ENCODE data around the gene BMP15.

BMP15 gene

DNA sequence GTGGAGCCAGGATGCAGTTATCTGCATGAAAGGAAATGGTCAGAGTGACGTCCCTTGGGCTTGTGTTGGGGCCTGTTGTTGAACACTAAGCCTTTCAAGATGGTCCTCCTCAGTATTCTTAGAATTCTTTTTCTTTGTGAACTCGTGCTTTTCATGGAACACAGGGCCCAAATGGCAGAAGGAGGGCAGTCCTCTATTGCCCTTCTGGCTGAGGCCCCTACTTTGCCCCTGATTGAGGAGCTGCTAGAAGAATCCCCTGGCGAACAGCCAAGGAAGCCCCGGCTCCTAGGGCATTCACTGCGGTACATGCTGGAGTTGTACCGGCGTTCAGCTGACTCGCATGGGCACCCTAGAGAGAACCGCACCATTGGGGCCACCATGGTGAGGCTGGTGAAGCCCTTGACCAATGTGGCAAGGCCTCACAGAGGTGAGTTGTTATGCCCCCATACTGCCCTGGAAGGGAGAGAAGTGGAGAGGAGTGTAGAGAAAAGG, at the start of gene BMP15:
TSS of gene BMP15 (plus strand) at position 51 of the 492 bp plus-strand sequence. CDS start at position 100, 49 bp downstream.
- no peak for DNase-seq (ENCODE audit: low read depth)

DNA sequence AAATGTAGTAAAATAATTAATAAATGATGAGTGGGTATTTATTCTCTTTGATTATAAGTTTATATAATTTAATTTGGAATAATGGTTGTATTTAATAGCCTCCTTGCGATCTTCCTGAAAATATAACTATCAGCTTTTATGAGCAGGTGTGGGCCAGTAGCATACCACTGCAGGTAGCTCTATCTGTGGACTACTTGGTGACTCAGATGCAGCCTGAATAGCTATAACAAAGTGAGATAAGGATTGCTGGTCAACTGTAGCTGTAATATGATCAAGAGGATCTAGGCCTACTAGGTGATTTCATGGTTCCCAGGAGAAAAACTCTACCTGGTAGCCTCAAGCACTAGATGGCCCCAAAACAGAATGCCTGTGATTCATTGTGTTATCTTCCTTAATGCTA, 47.1 kb upstream of the BMP15 start:
- no peak for DNase-seq (ENCODE audit: low read depth)

- no peak for DNase-seq (ENCODE audit: low read depth)
These were observed 45.2 kb upstream of the BMP15 start for GRCh38 chrX:50865311-50865710.

DNA sequence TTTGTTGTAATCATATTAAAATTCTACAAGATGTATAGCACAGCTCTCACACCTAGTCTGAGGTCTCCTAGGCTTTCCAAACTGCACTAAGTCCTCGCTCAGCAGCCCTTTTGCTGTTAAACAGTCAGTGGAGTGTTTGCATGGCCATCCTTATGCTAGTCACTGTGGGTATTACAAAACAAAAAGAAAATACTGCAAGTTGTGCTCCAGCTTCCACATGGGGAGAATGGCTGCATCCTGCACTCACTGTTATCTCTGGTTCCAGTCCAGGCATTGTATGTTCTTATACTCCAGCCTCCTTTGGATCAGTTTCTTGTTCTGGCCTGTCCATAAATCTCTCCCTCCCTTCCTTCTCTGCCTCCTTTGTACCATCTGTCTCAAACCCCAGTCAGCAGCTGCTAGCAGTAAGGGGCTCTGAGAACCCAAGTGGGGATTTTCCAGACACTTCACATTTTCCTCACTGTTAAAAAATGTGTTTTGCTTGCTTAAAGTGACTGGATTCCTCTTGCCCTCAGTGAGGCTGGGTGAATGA, 38.5 kb upstream of the BMP15 start:
- DNase-seq (ENCODE audit: low read depth) = no peak

GRCh38 chrX:50874876-50875275, 35.7 kb upstream of the BMP15 start:
- no peak for DNase-seq (ENCODE audit: low read depth)

DNA sequence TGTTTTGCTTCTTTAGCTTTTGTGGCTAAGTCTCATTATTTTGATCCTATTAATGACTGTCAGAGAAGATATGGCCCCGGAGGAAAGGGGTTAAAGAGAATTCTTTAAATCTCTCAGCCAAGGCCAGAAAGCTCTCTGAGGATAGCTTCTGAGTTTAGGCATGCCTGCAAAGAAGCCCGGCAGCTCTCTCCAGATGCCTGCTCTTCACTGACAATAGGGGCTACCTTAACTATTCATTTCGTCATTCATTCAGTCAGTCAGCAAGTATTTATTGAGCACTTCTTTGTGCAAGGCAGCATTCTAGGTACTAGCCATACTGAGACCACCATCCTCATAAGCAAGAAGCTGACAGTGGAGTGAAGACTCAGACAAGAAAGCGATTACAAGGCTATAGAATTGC, 34.0 kb upstream of the BMP15 start:
- no peak for DNase-seq (ENCODE audit: low read depth)

- no peak for DNase-seq (ENCODE audit: low read depth)
These were observed 33.2 kb upstream of the BMP15 start for GRCh38 chrX:50877310-50877709.

DNA sequence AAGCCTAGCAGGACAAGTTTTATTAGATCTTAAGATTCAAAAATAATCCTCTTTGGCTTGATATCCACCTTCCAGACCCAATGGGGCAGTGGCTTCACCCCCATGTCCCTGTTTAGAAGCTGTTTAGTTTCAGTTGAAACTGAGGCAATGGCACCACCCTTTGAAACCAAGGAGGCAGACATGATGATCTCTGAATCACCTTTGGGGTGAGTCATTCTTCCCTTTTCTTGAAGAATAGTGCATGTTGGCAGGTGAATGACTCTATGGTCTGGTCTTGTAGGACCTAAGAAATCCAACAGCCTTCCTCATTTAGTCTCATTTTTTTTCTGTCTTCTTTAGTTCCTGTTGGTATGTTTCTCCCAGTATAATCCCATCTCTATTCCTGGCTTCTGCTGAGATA, 29.5 kb upstream of the BMP15 start:
- DNase-seq (ENCODE audit: low read depth) = no peak

DNA sequence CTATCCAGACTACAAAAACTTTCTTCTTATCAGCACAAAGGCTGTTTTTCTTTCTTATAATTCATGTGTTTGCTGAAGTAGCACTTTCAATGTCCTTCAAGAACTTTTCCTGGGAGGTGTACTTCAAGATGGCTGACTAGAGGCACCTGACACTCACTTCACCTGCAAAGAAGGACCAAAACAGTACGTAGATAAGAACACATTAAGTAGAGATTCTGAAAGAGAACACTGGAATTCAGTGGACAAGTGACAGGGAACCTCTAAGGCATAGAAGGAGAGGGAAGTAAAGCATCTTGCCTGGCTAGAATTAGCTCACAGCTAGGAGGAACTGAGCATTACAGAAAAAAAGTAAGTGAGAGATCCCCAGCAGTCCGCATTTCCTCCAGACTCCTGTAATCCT, 21.7 kb upstream of the BMP15 start:
- DNase-seq (ENCODE audit: low read depth) = no peak

GRCh38 chrX:50889582-50889981, 21.0 kb upstream of the BMP15 start:
- no peak for DNase-seq (ENCODE audit: low read depth)

DNA sequence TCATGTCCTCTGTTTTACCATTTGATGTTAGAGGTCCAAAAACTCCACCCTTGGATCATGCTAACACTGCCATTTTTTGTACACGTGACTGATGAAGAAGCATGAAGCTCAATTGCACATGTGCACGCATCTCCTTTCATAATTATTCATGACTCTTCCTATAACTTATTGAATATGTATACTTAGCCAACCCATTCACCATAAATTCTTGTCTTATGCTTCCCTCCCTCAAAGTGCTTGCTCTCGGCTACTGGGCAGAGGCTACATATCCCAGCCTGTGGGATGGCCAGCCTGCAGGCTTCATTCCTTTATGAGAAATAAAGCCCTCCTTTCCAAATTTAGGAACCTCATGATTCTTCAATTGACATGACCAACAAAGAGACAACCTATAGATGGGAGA, 17.5 kb upstream of the BMP15 start:
- DNase-seq (ENCODE audit: low read depth) = no peak

DNA sequence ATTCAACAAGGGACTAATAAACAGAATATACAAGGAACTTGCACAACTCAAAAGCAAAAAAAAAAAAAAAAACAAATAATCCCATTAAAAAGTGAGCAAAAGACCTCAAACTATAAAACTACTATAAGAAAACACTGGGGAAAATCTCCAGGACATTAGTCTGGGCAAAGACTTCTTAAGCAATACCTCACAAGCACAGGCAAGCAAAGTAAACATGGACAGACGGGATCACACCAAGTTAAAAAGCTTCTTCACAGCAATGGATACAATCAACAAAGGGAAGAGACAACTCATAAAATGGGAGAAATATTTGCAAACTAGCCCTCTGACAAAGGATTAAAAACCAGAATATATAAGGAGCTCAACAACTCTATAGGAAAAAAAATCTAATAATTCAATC, 17.1 kb upstream of the BMP15 start:
- DNase-seq (ENCODE audit: low read depth) = no peak

- DNase-seq (ENCODE audit: low read depth) = no peak
These were observed 5.2 kb upstream of the BMP15 start for GRCh38 chrX:50905334-50905733.

DNA sequence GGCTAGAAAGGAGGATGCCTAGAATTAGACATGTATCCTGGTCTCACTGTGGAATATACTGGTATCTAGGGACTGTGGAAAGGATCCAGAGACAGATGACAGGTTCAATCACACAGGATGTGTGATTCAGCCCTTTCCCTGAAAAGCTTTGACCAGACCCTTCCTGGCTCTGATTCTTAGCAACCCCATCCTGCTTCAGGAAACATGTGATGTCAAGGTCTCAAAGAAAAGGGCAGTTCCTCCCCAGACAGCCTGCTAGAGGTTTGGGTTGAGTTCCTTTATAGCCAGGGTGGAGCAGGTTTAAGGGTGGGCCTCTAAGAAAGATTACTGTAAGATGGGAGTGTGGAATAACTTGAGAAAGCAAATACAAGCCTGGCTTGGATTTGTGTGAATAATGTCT, 3.0 kb downstream of the BMP15 start:
- no peak for DNase-seq (ENCODE audit: low read depth)

GRCh38 chrX:50920132-50920531, 9.6 kb downstream of the BMP15 start:
- DNase-seq (ENCODE audit: low read depth) = peak; percentile 15

- no peak for DNase-seq (ENCODE audit: low read depth)
These were observed 16.6 kb downstream of the BMP15 start for GRCh38 chrX:50927127-50927526.

- DNase-seq (ENCODE audit: low read depth) = no peak
These were observed 31.1 kb downstream of the BMP15 start for GRCh38 chrX:50941638-50942037.

- no peak for DNase-seq (ENCODE audit: low read depth)
These were observed 31.9 kb downstream of the BMP15 start for GRCh38 chrX:50942471-50942870.

DNA sequence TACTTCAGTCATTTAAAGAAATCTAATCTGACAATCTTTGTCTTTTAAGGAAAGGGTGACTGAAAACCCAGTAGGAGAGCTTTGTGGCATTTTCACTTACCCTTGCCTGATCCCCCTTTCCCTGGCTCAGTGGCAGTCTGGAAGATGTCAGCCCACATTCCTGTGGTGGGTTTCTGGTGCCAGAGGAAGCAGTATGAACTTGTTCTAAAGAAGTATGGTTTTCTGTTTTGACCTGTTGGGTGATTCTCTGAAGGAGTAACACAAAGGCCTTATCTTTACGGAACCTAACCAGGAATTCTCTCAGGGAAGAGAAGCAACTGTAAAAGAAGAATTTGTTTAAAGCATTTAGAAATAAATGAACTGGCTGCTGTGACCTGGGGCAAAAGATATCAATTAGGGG, 41.9 kb downstream of the BMP15 start:
- DNase-seq (ENCODE audit: low read depth) = no peak

GRCh38 chrX:50953832-50954231, 43.3 kb downstream of the BMP15 start:
- no peak for DNase-seq (ENCODE audit: low read depth)

GRCh38 chrX:50962156-50962555, 51.6 kb downstream of the BMP15 start:
- DNase-seq (ENCODE audit: low read depth) = no peak

GRCh38 chrX:50963842-50964241, 53.3 kb downstream of the BMP15 start:
- no peak for DNase-seq (ENCODE audit: low read depth)
